Amygdala (tissue), 56 donors: Measurements from ENCODE around the gene EEPD1.

Experiments used
- DNase-seq, 56 donors: peaks; one replicate each; lab custom pipeline; 2025; lab: John Stamatoyannopoulos, UW

The EEPD1 gene

GRCh38 chr7:36289833-36290661, 137.0 kb downstream of the EEPD1 start:
- DNase-seq, result peak in 2 of 56 donors; percentile 18 to 20

GRCh38 chr7:36291387-36292316, 138.6 kb downstream of the EEPD1 start:
- DNase-seq, result peak in 55 of 56 donors; percentile 16 to 91 (median 66)

GRCh38 chr7:36295090-36295489, 142.0 kb downstream of the EEPD1 start:
- DNase-seq, result no peak

- DNase-seq, result no peak
Observed at GRCh38 chr7:36296284-36296683, 143.2 kb downstream of the EEPD1 start.

GRCh38 chr7:36297364-36298009, 144.4 kb downstream of the EEPD1 start:
- DNase-seq, result no peak

GRCh38 chr7:36298106-36298505, 145.1 kb downstream of the EEPD1 start:
- DNase-seq, result no peak

GRCh38 chr7:36299223-36299774, 146.2 kb downstream of the EEPD1 start:
- DNase-seq, result no peak

GRCh38 chr7:36299823-36300341, 146.8 kb downstream of the EEPD1 start:
- no peak for DNase-seq

GRCh38 chr7:36300696-36301350, 147.8 kb downstream of the EEPD1 start:
- peak in 2 of 56 donors; percentile 18 to 26 for DNase-seq

- DNase-seq, result no peak
Observed at GRCh38 chr7:36301914-36302771, 149.1 kb downstream of the EEPD1 start.

GRCh38 chr7:36303202-36304098, 150.4 kb downstream of the EEPD1 start:
- DNase-seq, result peak in 51 of 56 donors; percentile 22 to 95 (median 60)

- DNase-seq, result no peak
Observed at GRCh38 chr7:36304099-36304425, 151.0 kb downstream of the EEPD1 start.

GRCh38 chr7:36305226-36305625, 152.2 kb downstream of the EEPD1 start:
- no peak for DNase-seq

GRCh38 chr7:36305648-36306047, 152.6 kb downstream of the EEPD1 start:
- DNase-seq, result no peak

GRCh38 chr7:36306222-36306621, 153.2 kb downstream of the EEPD1 start:
- DNase-seq, result no peak

GRCh38 chr7:36306722-36307121, 153.7 kb downstream of the EEPD1 start:
- no peak for DNase-seq

GRCh38 chr7:36308031-36308430, 155.0 kb downstream of the EEPD1 start:
- no peak for DNase-seq

GRCh38 chr7:36309301-36309700, 156.2 kb downstream of the EEPD1 start:
- DNase-seq, result no peak
